HepG2 (cell line): ENCODE measurements around the gene EIF4ENIF1. TPM values are rescaled to one million over a fixed set of nuclear protein-coding genes. Genes with fewer than 3 reads are reported as not detected.

Experiments used
- HHEX ChIP-seq: IDR thresholded peaks from 2 replicates; pipeline ENCODE4 v1.6.1; 2016; ENCODE audit warnings: control low read depth
- JARID2 ChIP-seq: sonication (generic); formaldehyde crosslinking; IDR thresholded peaks from 2 replicates; pipeline ENCODE4 v1.8.1; 2023; ENCODE audit warnings: missing genetic modification reagents, inconsistent platforms; ENCODE audit not compliant: insufficient replicate concordance
- JDP2 ChIP-seq: sonication (generic); formaldehyde crosslinking; IDR thresholded peaks from 2 replicates; pipeline ENCODE4 v1.8.1; 2022; ENCODE audit warnings: missing genetic modification reagents, borderline replicate concordance
- MED1 ChIP-seq: sonication (generic); formaldehyde crosslinking; IDR thresholded peaks from 2 replicates; pipeline ENCODE4 v1.4.0; 2020; ENCODE audit warnings: missing genetic modification reagents
- MEF2D ChIP-seq: sonication (generic); formaldehyde crosslinking; IDR thresholded peaks from 2 replicates; pipeline ENCODE4 v1.5.1; 2020; ENCODE audit warnings: mild to moderate bottlenecking, missing genetic modification reagents
- NCOA2 ChIP-seq: sonication (generic); formaldehyde crosslinking; IDR thresholded peaks from 2 replicates; pipeline ENCODE4 v1.8.0; 2022; ENCODE audit warnings: inconsistent platforms
- PHF5A ChIP-seq: IDR thresholded peaks from one replicate; pipeline ENCODE4 v1.6.1; 2018; ENCODE audit warnings: low read depth, missing genetic modification reagents; ENCODE audit not compliant: unreplicated experiment
- SALL2 ChIP-seq: sonication (generic); formaldehyde crosslinking; IDR thresholded peaks from 2 replicates; pipeline ENCODE4 v1.8.1; 2023; ENCODE audit warnings: mild to moderate bottlenecking, missing genetic modification reagents, inconsistent platforms
- SKI ChIP-seq: fragments of 450-650 bp; IDR thresholded peaks from one replicate; pipeline ENCODE4 v1.6.1; 2018; ENCODE audit warnings: mild to moderate bottlenecking; ENCODE audit not compliant: partially characterized antibody
- U2AF2 ChIP-seq: fragments of 200-400 bp; formaldehyde crosslinking; IDR thresholded peaks from 2 replicates; pipeline ENCODE4 v1.6.1; 2017; ENCODE audit warnings: low read depth, mild to moderate bottlenecking, low read length
- ZMYM4 ChIP-seq: sonication (generic); formaldehyde crosslinking; IDR thresholded peaks from 2 replicates; pipeline ENCODE4 v1.8.1; 2023; ENCODE audit warnings: mild to moderate bottlenecking, missing genetic modification reagents
- ZNF335 ChIP-seq: sonication (generic); formaldehyde crosslinking; IDR thresholded peaks from 2 replicates; pipeline ENCODE4 v1.4.0; 2020; ENCODE audit warnings: missing genetic modification reagents
- ZSCAN9 ChIP-seq: IDR thresholded peaks from 2 replicates; pipeline ENCODE4 v1.6.1; 2016; ENCODE audit warnings: borderline replicate concordance
- polyA plus RNA-seq, 8 experiments: library from polyadenylated mRNA; depleted of rRNA in 3 of 8; stranded (reverse) in 7 of 8; unstranded in 1 of 8; fragments of >200 nt; fragmentation: Illumina TruSeq in 4 of 8; extraction: Trizol in 4 of 8; gene quantifications; 2 replicates each; pipeline versions ENCODE4 v1.2.1 to v1.2.3, GENCODE V29; 2011 to 2016; ENCODE audit warnings: low read depth in 4 of 8, missing spikeins in 1 of 8, mixed read lengths in 1 of 8; ENCODE audit not compliant: insufficient read depth in 1 of 8
- total RNA-seq, 5 experiments: library from RNA; depleted of rRNA; stranded (reverse); fragments of >200 nt; fragmentation: Illumina TruSeq; extraction: Trizol; gene quantifications; 2 replicates each; pipeline ENCODE4 v1.2.3, GENCODE V29; 2016; ENCODE audit warnings: low read depth in 1 of 5
- TF ChIP-seq, protein P1 (sequence below): sonication (generic); formaldehyde crosslinking; IDR thresholded peaks from 2 replicates; pipeline ENCODE4 v1.4.0; 2020; ENCODE audit warnings: mild to moderate bottlenecking, missing genetic modification reagents
- TF ChIP-seq, protein P2 (sequence below): sonication (generic); formaldehyde crosslinking; IDR thresholded peaks from 2 replicates; pipeline ENCODE4 v1.4.0; 2020; ENCODE audit warnings: missing genetic modification reagents
- TF ChIP-seq, protein P3 (sequence below): sonication (generic); formaldehyde crosslinking; IDR thresholded peaks from 2 replicates; pipeline ENCODE4 v1.5.0; 2020; ENCODE audit warnings: missing genetic modification reagents, mild to moderate bottlenecking, borderline replicate concordance
- TF ChIP-seq, protein P4 (sequence below): sonication (generic); formaldehyde crosslinking; IDR thresholded peaks from 2 replicates; pipeline ENCODE4 v1.5.0; 2020; ENCODE audit warnings: missing genetic modification reagents, mild to moderate bottlenecking, borderline replicate concordance
- TF ChIP-seq, protein P5 (sequence below): sonication (generic); formaldehyde crosslinking; IDR thresholded peaks from 2 replicates; pipeline ENCODE4 v1.5.1; 2020; ENCODE audit warnings: mild to moderate bottlenecking, missing genetic modification reagents, borderline replicate concordance

The EIF4ENIF1 gene
- total and polyA plus RNA-seq, 2 of the 13 experiments (the other 11 are each of a cell fraction or from before 2014, with no cell fraction given), result 11.9 to 12.3 TPM

DNA sequence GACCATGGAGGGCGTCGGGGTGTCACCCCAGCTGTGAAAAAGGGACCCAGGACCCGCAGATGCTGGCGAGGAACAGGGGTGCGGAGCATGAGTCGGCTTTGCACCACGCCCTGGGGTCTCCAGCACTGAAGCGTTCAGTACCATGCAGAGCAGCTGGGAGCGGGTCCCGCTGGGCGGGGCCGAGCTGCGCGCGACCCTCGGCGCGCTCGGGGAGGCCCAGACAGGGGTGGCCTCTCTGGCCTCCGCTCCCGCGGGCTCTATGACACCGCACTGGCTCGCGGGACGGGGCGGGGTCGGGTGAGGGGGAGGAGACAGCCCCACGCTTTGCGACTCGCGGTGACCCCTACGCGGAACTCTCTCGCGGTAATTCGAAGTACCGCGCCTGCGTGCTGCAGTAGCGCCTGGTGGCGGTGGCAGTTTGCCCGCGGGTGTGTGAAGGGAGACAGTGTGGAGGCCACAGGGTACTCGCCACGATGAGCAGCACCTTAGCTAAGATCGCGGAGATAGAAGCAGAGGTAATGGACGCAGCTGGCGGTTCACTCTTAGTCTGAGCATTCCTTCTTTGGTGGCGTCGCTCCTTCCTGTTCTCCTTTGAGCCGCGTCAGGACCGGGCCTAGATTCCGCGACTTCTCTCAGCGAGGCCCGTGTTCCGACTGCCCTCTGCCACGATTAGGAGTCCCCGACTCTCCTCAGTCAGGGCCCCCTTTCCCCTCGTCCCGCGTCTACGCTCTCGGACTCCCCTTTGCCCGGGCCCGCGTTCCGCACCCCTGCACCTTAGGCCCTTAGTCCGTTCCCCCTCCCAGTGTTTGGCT lies 90.2 kb downstream of the EIF4ENIF1 start, which contains the start of gene DRG1 (continued):
- TF ChIP-seq, protein P1, sequence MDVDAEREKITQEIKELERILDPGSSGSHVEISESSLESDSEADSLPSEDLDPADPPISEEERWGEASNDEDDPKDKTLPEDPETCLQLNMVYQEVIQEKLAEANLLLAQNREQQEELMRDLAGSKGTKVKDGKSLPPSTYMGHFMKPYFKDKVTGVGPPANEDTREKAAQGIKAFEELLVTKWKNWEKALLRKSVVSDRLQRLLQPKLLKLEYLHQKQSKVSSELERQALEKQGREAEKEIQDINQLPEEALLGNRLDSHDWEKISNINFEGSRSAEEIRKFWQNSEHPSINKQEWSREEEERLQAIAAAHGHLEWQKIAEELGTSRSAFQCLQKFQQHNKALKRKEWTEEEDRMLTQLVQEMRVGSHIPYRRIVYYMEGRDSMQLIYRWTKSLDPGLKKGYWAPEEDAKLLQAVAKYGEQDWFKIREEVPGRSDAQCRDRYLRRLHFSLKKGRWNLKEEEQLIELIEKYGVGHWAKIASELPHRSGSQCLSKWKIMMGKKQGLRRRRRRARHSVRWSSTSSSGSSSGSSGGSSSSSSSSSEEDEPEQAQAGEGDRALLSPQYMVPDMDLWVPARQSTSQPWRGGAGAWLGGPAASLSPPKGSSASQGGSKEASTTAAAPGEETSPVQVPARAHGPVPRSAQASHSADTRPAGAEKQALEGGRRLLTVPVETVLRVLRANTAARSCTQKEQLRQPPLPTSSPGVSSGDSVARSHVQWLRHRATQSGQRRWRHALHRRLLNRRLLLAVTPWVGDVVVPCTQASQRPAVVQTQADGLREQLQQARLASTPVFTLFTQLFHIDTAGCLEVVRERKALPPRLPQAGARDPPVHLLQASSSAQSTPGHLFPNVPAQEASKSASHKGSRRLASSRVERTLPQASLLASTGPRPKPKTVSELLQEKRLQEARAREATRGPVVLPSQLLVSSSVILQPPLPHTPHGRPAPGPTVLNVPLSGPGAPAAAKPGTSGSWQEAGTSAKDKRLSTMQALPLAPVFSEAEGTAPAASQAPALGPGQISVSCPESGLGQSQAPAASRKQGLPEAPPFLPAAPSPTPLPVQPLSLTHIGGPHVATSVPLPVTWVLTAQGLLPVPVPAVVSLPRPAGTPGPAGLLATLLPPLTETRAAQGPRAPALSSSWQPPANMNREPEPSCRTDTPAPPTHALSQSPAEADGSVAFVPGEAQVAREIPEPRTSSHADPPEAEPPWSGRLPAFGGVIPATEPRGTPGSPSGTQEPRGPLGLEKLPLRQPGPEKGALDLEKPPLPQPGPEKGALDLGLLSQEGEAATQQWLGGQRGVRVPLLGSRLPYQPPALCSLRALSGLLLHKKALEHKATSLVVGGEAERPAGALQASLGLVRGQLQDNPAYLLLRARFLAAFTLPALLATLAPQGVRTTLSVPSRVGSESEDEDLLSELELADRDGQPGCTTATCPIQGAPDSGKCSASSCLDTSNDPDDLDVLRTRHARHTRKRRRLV (CRISPR knock-in tag), result peak; percentile 80
- TF ChIP-seq ZNF335 (CRISPR knock-in tag) (no peak), SALL2 (CRISPR knock-in tag) (peak; percentile 82), JDP2 (CRISPR knock-in tag) (peak; percentile 26; the same call in 1 of the 2 replicates), MED1 (CRISPR knock-in tag) (peak; percentile 86; the same call in 1 of the 2 replicates), HHEX (CRISPR knock-in tag) (no peak), JARID2 (CRISPR knock-in tag) (no peak), NCOA2 (no peak), PHF5A (CRISPR knock-in tag) (no peak), SKI (peak; percentile 78), ZSCAN9 (CRISPR knock-in tag) (peak; percentile 65), MEF2D (peak; percentile 33; the same call in 1 of the 2 replicates), U2AF2 (no peak), ZMYM4 (CRISPR knock-in tag) (peak; percentile 79)
- TF ChIP-seq, protein P2, sequence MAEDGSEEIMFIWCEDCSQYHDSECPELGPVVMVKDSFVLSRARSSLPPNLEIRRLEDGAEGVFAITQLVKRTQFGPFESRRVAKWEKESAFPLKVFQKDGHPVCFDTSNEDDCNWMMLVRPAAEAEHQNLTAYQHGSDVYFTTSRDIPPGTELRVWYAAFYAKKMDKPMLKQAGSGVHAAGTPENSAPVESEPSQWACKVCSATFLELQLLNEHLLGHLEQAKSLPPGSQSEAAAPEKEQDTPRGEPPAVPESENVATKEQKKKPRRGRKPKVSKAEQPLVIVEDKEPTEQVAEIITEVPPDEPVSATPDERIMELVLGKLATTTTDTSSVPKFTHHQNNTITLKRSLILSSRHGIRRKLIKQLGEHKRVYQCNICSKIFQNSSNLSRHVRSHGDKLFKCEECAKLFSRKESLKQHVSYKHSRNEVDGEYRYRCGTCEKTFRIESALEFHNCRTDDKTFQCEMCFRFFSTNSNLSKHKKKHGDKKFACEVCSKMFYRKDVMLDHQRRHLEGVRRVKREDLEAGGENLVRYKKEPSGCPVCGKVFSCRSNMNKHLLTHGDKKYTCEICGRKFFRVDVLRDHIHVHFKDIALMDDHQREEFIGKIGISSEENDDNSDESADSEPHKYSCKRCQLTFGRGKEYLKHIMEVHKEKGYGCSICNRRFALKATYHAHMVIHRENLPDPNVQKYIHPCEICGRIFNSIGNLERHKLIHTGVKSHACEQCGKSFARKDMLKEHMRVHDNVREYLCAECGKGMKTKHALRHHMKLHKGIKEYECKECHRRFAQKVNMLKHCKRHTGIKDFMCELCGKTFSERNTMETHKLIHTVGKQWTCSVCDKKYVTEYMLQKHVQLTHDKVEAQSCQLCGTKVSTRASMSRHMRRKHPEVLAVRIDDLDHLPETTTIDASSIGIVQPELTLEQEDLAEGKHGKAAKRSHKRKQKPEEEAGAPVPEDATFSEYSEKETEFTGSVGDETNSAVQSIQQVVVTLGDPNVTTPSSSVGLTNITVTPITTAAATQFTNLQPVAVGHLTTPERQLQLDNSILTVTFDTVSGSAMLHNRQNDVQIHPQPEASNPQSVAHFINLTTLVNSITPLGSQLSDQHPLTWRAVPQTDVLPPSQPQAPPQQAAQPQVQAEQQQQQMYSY (CRISPR knock-in tag), result peak; percentile 45; the same call in 1 of the 2 replicates
- TF ChIP-seq, protein P3, sequence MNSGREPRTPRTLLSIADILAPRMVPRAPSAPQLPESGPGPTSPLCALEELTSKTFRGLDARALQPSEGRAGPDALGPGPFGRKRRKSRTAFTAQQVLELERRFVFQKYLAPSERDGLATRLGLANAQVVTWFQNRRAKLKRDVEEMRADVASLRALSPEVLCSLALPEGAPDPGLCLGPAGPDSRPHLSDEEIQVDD (CRISPR knock-in tag), result no peak
- TF ChIP-seq, protein P4, sequence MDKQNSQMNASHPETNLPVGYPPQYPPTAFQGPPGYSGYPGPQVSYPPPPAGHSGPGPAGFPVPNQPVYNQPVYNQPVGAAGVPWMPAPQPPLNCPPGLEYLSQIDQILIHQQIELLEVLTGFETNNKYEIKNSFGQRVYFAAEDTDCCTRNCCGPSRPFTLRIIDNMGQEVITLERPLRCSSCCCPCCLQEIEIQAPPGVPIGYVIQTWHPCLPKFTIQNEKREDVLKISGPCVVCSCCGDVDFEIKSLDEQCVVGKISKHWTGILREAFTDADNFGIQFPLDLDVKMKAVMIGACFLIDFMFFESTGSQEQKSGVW (CRISPR knock-in tag), result 0 out of 2 replicates have a peak, but pooled peaks have one; percentile 82
- TF ChIP-seq, protein P5, sequence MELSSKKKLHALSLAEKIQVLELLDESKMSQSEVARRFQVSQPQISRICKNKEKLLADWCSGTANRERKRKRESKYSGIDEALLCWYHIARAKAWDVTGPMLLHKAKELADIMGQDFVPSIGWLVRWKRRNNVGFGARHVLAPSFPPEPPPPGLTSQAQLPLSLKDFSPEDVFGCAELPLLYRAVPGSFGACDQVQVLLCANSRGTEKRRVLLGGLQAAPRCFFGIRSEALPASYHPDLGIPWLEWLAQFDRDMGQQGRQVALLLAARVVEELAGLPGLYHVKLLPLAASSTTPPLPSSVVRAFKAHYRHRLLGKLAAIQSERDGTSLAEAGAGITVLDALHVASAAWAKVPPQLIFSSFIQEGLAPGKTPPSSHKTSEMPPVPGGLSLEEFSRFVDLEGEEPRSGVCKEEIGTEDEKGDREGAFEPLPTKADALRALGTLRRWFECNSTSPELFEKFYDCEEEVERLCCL (CRISPR knock-in tag), result no peak
